ENCODE data around the gene ARF5. TPM values are rescaled to one million over a fixed set of nuclear protein-coding genes. Genes with fewer than 3 reads are reported as not detected.

ARF5 gene
- total RNA-seq, 1 donor from 2014 or later = 137 TPM

DNA sequence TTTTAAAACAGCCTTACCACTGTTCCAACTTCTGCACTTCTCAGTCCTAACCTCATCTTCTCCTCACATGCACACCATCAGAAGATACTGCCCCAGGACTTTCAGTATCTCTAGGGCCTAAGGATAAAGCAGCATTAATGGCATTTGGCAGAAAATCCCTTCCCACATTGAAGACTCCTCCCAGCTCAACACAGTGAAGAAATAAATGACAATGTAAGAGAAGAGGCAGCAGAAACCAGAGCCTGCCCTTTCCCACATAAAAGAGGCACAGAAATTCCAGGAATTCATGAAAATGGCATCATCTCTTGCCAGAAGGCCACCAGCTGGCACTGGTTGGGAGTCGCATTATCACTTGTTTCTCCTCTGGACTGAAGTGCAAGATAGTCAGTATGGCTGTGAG is 6.5 kb upstream of the ARF5 start:
- no peak for DNase-seq (ENCODE audit: extremely low spot score in 2 of 2)
- Histone ChIP-seq H3K4me1 (peaks cover 57% of the 10 kb centered on the region), H3K36me3 (peaks cover 0 to 23% of the 10 kb centered on the region in 2 donors), H3K27me3 (no peaks in the 10 kb centered on the region), H3K4me3 (no peak overlapping the region), H3K9me3 (no peaks in the 10 kb centered on the region), H3K27ac (no peak overlapping the region)
- intact Hi-C loops (cut with DNase I) = no loop called here
- TF ChIP-seq, protein P1, sequence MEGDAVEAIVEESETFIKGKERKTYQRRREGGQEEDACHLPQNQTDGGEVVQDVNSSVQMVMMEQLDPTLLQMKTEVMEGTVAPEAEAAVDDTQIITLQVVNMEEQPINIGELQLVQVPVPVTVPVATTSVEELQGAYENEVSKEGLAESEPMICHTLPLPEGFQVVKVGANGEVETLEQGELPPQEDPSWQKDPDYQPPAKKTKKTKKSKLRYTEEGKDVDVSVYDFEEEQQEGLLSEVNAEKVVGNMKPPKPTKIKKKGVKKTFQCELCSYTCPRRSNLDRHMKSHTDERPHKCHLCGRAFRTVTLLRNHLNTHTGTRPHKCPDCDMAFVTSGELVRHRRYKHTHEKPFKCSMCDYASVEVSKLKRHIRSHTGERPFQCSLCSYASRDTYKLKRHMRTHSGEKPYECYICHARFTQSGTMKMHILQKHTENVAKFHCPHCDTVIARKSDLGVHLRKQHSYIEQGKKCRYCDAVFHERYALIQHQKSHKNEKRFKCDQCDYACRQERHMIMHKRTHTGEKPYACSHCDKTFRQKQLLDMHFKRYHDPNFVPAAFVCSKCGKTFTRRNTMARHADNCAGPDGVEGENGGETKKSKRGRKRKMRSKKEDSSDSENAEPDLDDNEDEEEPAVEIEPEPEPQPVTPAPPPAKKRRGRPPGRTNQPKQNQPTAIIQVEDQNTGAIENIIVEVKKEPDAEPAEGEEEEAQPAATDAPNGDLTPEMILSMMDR (IDR thresholded peaks at IDR 0.05) = no peak
- TF ChIP-seq POLR2AphosphoS5 (IDR thresholded peaks at IDR 0.05; ENCODE audit: insufficient read depth in 1 of 2, low read depth in 1 of 2) = no peak
- no peak for TF ChIP-seq POLR2A (IDR thresholded peaks at IDR 0.05)

DNA sequence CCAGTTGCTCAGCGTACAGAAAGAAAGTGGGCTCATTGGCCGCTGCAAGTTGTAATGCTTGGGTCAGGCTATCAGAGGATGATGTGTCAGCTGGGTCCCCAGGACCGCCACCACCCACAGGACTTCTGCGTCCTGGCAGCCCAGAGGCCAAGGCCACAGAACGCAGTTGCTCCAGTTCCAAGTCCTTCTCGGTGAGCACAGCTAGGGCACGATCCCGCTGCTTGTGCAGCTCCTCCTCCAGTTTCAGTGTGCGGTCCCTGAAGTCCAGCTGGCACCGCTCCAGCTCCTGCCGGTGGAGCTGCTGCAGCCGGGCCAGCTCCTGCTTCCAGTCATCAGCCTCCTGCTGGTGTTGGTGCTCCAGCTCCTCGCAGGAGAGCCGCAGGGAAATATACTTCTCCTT is 5.8 kb upstream of the ARF5 start:
- Histone ChIP-seq H3K27me3 (no peaks in the 10 kb centered on the region), H3K9me3 (no peaks in the 10 kb centered on the region), H3K27ac (no peak overlapping the region), H3K4me3 (no peak overlapping the region), H3K4me1 (peaks cover 61% of the 10 kb centered on the region), H3K36me3 (peaks cover 0 to 23% of the 10 kb centered on the region in 2 donors)
- DNase-seq (ENCODE audit: extremely low spot score in 2 of 2) = no peak
- TF ChIP-seq POLR2AphosphoS5 (IDR thresholded peaks at IDR 0.05; ENCODE audit: insufficient read depth in 1 of 2, low read depth in 1 of 2) (no peak), POLR2A (IDR thresholded peaks at IDR 0.05) (no peak)
- TF ChIP-seq, protein P1 (IDR thresholded peaks at IDR 0.05) = no peak
- intact Hi-C loops (cut with DNase I) = no loop called here

DNA sequence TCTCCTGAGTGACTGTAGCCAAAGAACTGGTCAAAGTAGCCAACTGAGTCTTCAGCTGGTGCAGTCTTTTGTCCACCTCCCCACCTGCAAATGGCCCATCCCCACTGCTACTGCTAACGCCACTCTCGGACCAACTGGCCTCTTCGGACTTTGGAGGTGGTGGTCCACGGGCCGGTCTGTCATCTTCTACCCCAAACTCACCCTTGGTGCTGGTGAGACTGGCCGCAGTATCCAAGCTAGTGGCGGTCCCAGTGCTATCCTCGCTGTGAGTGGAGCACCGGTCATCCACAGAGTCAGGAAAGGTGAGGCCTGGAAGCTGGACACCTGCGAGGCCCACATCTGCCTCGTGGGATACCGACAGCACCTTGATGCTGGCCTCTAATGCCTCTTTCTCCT is 3.6 kb upstream of the ARF5 start:
- peak overlapping the region; percentile 55 to 68 for H3K4me3 ChIP-seq
- H3K27ac ChIP-seq = peak overlapping the region; percentile 80
- H3K4me1 ChIP-seq = peaks cover 68% of the 10 kb centered on the region
- DNase-seq (ENCODE audit: extremely low spot score in 2 of 2) = no peak
- no peaks in the 10 kb centered on the region for H3K9me3 ChIP-seq
- no peak for TF ChIP-seq POLR2AphosphoS5 (IDR thresholded peaks at IDR 0.05; ENCODE audit: insufficient read depth in 1 of 2, low read depth in 1 of 2)
- TF ChIP-seq, protein P1 (IDR thresholded peaks at IDR 0.05) = no peak
- no peak for TF ChIP-seq POLR2A (IDR thresholded peaks at IDR 0.05)
- H3K27me3 ChIP-seq = no peaks in the 10 kb centered on the region
- peaks cover 0 to 23% of the 10 kb centered on the region in 2 donors for H3K36me3 ChIP-seq
- intact Hi-C loops (cut with DNase I) = loop anchor here (5.0 kb wide), 1 partner anchor 68 kb away; the partner anchor contains the start of gene SND1

DNA sequence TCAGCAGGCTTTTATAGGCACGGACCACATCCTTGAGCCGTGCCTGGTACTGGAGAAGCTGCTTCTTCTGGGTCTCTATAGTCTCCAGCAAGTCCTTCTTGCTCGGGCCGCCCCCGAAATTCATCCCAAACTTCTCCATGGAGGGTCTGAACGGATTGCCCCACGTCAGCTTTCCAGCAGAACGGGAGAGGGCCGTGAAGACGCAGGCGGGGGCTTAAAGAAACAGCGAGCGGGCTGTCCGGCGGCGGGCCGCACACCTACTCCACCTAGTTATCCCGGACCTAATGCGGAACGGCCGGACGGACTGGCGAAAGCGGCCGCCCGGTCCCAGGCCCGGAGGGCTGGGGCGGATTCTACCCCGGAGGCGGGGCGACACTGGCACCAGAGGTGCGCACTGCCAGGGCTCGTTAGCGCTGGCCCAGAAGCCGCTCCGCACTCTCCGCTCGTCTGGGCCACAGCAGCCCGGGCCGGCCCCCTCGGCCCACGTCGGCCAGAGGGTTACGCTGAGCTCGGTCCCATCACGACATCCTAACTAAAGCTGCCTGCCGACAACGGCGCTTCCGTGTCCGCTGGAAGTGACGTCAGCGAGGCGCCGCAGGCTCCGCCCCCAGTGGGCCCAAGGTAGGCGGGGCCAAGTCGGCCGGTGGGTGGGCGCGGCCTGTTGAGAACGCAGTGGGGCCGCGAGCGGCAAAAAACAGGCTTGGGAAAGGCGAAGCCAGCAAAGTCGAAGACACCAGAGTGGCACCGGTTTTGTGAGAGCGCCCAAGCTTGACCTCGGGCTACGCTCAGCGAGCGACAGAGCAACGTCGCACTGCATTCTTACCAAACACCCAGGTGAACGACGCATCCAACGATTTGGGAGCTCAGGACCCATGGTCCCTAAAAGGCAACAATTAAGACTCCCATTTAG is 2.9 kb upstream of the ARF5 start, which contains the start of gene GCC1:
TSS of gene GCC1 (minus strand) at position 553 of the 910 bp plus-strand sequence. CDS start at position 139, 414 bp downstream.
- H3K4me1 ChIP-seq = peaks cover 70% of the 10 kb centered on the region
- peak within 1 kb of the TSS; percentile 55 to 68 for H3K4me3 ChIP-seq
- H3K27me3 ChIP-seq = no peaks in the 10 kb centered on the region
- H3K9me3 ChIP-seq = no peaks in the 10 kb centered on the region
- intact Hi-C loops (cut with DNase I) = loop anchor here (5.0 kb wide), 1 partner anchor 67 kb away; the partner anchor contains the start of gene SND1
- H3K27ac ChIP-seq = peak within 1 kb of the TSS; percentile 80
- H3K36me3 ChIP-seq = peaks cover 0 to 30% of the 10 kb centered on the region in 2 donors
- TF ChIP-seq POLR2AphosphoS5 (IDR thresholded peaks at IDR 0.05; ENCODE audit: insufficient read depth in 1 of 2, low read depth in 1 of 2) (peak; percentile 93 to 95), POLR2A (IDR thresholded peaks at IDR 0.05) (peak; percentile 44 to 81)
- TF ChIP-seq, protein P1 (IDR thresholded peaks at IDR 0.05) = no peak
- DNase-seq (ENCODE audit: extremely low spot score in 2 of 2) = no peak

All from vagina (tissue), 2 donors.